Measurements from ENCODE around the gene PRKG1. TPM values are rescaled to one million over a fixed set of nuclear protein-coding genes. Genes with fewer than 3 reads are reported as not detected.

PRKG1 gene
- total and polyA plus RNA-seq, 2 of the 4 experiments (the other 2 are of a cell fraction): 3.5 to 18.3 TPM

DNA sequence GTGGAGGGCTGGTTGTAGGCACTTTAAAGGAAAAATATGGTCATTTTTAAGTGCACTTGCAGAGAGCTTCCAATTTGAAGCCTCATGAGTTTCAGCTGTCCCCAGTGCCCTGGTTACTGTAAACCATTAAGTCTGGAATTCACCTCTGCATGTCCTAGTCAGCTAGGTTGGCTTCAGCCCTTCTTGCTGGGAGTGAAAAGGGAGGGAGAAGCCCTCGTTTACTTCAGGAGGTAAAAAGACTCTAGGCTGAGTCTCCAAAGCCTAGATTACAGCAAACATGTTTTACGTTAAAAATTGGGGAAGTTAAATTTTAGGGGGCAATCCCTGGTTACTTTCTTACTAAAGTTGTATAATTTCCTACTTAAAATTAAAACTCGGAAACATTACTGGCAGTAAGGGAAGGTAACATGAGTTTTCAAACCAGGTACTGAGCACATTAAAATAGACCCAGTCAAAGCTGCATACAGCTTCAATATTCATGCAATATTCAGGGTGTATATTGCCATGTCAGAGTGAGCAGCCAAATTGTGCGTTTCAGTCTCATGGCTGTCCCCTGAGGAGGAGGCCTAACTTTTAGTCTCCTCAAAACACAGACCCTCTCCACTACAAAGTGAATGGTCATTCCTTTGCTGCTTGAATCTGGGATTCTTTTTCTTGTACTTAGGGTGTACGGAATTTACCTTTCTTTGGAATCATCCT, 156.7 kb downstream of the PRKG1 start:
- no peak overlapping the region for H3K4me2 ChIP-seq (ENCODE audit: low read depth, low read length)
- no peak overlapping the region for H3K9ac ChIP-seq (ENCODE audit: low read depth, low read length)
- CTCF ChIA-PET: no interaction called here
- H3K23ac ChIP-seq (ENCODE audit: low read depth, low read length): no peak overlapping the region
- no peak overlapping the region for H2BK120ac ChIP-seq (ENCODE audit: low read depth, low read length)
- H3K4ac ChIP-seq (ENCODE audit: low read depth, low read length): no peak overlapping the region
- no peak overlapping the region for H3K4me3 ChIP-seq (ENCODE audit: insufficient read depth, low read depth, low read length)
- no peak overlapping the region for H3K56ac ChIP-seq (ENCODE audit: extremely low read depth, insufficient read depth, low read length)
- H2AK9ac ChIP-seq (replicated peaks; ENCODE audit: low read depth, low read length, poor library complexity): no peak overlapping the region
- no peak overlapping the region for H2AK5ac ChIP-seq (ENCODE audit: low read depth, low read length)
- H3K18ac ChIP-seq (ENCODE audit: low read depth, low read length): no peak overlapping the region
- 0 out of 2 replicates have a peak, but pooled peaks cover 2% of the 10 kb centered on the region for H3K9me1 ChIP-seq (ENCODE audit: insufficient read depth, low read length)
- BruUV-seq (replicated peaks): no TSS peak
- dilution Hi-C loops (cut with HindIII; ENCODE audit: low sequenced_read_pairs, unreplicated experiment): no loop called here
- in situ Hi-C loops (cut with MboI; ENCODE audit: low sequenced_read_pairs): no loop called here
- POLR2A ChIA-PET (ENCODE audit: unreplicated experiment): no interaction called here
- DNase-seq: no peak
- no peak overlapping the region for H2BK5ac ChIP-seq (ENCODE audit: low read depth, low read length, poor library complexity, severe bottlenecking)
- no CpG with 5 or more reads among the region's 5 CpGs for WGBS, 2 experiments (ENCODE audit: extremely low coverage in 2 of 2, insufficient read length in 1 of 2)
- H4K5ac ChIP-seq (ENCODE audit: low read depth, low read length): no peak overlapping the region
- TF ChIP-seq RCOR1 (IDR thresholded peaks at IDR 0.05; ENCODE audit: insufficient replicate concordance, low read length) (no peak), BHLHE40 (IDR thresholded peaks at IDR 0.05; ENCODE audit: low read depth, low read length) (no peak), CEBPB (IDR thresholded peaks at IDR 0.05; ENCODE audit: low read depth, low read length) (no peak)
- H3K27me3 ChIP-seq (ENCODE audit: control insufficient read depth, insufficient read depth, low read length): no peaks in the 10 kb centered on the region
- ATAC-seq (ENCODE audit: low read depth): no peak
- no peak overlapping the region for H3K14ac ChIP-seq (replicated peaks; ENCODE audit: low read depth, low read length)
- intact Hi-C loops (cut with micrococcal nuclease): no loop called here
- H2AFZ ChIP-seq (replicated peaks; ENCODE audit: low read length, poor library complexity): no peak overlapping the region
- H3K4me1 ChIP-seq (ENCODE audit: control insufficient read depth, insufficient read depth, low read length): peaks cover 3% of the 10 kb centered on the region; the same call in 1 of the 2 replicates
- peaks cover 6 to 25% of the 10 kb centered on the region in 2 experiments for H3K79me1 ChIP-seq (ENCODE audit: low read depth in 1 of 2, low read length in 2 of 2)
- H4K91ac ChIP-seq (ENCODE audit: insufficient read depth, low read depth, low read length): no peak overlapping the region
- H4K8ac ChIP-seq (ENCODE audit: low read depth in 2 of 2, low read length in 2 of 2): no peak overlapping the region
- H3K36me3 ChIP-seq (ENCODE audit: control insufficient read depth, insufficient read depth, low read length): no peaks in the 10 kb centered on the region
- H3K27ac ChIP-seq (ENCODE audit: insufficient read depth, low read length): no peak overlapping the region
- H4K20me1 ChIP-seq (ENCODE audit: insufficient read depth, low read length): no peaks in the 10 kb centered on the region
- H3K9me3 ChIP-seq (ENCODE audit: control insufficient read depth, insufficient read depth, low read length): no peaks in the 10 kb centered on the region
- H2BK15ac ChIP-seq (ENCODE audit: low read depth, low read length): no peak overlapping the region
- H2BK20ac ChIP-seq (ENCODE audit: low read depth, low read length): no peak overlapping the region
